Upper lobe of left lung (tissue), 4 donors: ENCODE measurements around the gene PCSK1N.

ENCODE experiments used
- POLR2A ChIP-seq, 4 donors: fragments of 450-650 bp; IDR thresholded peaks; one replicate each; pipeline ENCODE4 v1.5.1; 2016 to 2017; ENCODE audit warnings: antibody characterized with exemption in 4 of 4, mild to moderate bottlenecking in 2 of 4
- POLR2AphosphoS5 ChIP-seq, 2 donors: sonication (generic); formaldehyde crosslinking; IDR thresholded peaks; one replicate each; pipeline ENCODE4 v1.5.1; 2017; ENCODE audit warnings: antibody characterized with exemption in 2 of 2
- TF ChIP-seq, protein P1 (sequence below), 6 experiments: fragments of 450-650 bp in 4 of 6; fragments of 200-600 bp in 2 of 6; sonication (generic) in 2 of 6; IDR thresholded peaks; one replicate each; pipeline ENCODE4 v1.5.1; 2016 to 2019; ENCODE audit warnings: antibody characterized with exemption in 6 of 6

DNA sequence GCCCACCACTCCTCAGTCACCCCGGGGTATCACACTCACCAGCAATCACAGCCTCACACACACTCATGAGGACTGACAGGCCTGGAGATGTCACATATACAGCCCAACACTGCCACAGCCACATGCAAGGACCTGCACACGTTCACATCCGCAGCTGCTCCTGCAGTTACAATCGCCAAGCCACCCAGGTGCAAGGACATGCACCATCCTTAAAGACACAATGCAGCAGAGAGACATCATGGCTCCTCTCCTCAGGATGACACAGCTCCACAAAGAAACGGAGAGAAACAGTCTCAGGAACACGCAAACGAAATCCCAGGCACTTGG is 1.1 kb downstream of the PCSK1N start:
- no peak for TF ChIP-seq POLR2AphosphoS5 (IDR thresholded peaks at IDR 0.05)
- TF ChIP-seq POLR2A (IDR thresholded peaks at IDR 0.05): no peak
- TF ChIP-seq, protein P1, sequence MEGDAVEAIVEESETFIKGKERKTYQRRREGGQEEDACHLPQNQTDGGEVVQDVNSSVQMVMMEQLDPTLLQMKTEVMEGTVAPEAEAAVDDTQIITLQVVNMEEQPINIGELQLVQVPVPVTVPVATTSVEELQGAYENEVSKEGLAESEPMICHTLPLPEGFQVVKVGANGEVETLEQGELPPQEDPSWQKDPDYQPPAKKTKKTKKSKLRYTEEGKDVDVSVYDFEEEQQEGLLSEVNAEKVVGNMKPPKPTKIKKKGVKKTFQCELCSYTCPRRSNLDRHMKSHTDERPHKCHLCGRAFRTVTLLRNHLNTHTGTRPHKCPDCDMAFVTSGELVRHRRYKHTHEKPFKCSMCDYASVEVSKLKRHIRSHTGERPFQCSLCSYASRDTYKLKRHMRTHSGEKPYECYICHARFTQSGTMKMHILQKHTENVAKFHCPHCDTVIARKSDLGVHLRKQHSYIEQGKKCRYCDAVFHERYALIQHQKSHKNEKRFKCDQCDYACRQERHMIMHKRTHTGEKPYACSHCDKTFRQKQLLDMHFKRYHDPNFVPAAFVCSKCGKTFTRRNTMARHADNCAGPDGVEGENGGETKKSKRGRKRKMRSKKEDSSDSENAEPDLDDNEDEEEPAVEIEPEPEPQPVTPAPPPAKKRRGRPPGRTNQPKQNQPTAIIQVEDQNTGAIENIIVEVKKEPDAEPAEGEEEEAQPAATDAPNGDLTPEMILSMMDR (IDR thresholded peaks at IDR 0.05): no peak
